ENCODE measurements around the gene UNC45B. TPM values are rescaled to one million over a fixed set of nuclear protein-coding genes. Genes with fewer than 3 reads are reported as not detected.

Gene UNC45B
- total and polyA plus RNA-seq, 2 donors (not counting 3 experiments of a cell fraction or from before 2014, with no cell fraction given), result not detected

- TF ChIP-seq JUN (IDR thresholded peaks at IDR 0.05; ENCODE audit: borderline replicate concordance, insufficient read depth, insufficient read length, low read depth) (no peak), POLR2A (IDR thresholded peaks at IDR 0.05; ENCODE audit: low read depth, low read length) (no peak), FOS (IDR thresholded peaks at IDR 0.05; ENCODE audit: borderline replicate concordance, insufficient read depth, low read length) (no peak), POLR2AphosphoS5 (IDR thresholded peaks at IDR 0.05; ENCODE audit: insufficient read depth, low read depth, low read length) (no peak), CTCF (IDR thresholded peaks at IDR 0.05; ENCODE audit: extremely low read depth in 1 of 2, insufficient read depth in 1 of 2, low read depth in 1 of 2, low read length in 2 of 2) (no peak), EZH2 (IDR thresholded peaks at IDR 0.05; ENCODE audit: borderline replicate concordance, low read depth, low read length, severe bottlenecking) (no peak), MYC (IDR thresholded peaks at IDR 0.05; ENCODE audit: low read depth, low read length) (no peak), GATA2 (IDR thresholded peaks at IDR 0.05; ENCODE audit: insufficient read depth, insufficient read length, low read depth, low read length) (no peak)
- TF ChIP-seq, protein P1, sequence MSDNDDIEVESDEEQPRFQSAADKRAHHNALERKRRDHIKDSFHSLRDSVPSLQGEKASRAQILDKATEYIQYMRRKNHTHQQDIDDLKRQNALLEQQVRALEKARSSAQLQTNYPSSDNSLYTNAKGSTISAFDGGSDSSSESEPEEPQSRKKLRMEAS (IDR thresholded peaks at IDR 0.05; ENCODE audit: insufficient read depth, insufficient read length), result no peak
- no peaks in the 10 kb centered on the region for H3K9me1 ChIP-seq (replicated peaks; ENCODE audit: control insufficient read depth, extremely low read depth, insufficient read depth, low read length)
- peaks cover 21% of the 10 kb centered on the region for H3K79me2 ChIP-seq (ENCODE audit: control insufficient read depth, insufficient read depth, low read length)
- H3K36me3 ChIP-seq (ENCODE audit: control insufficient read depth in 2 of 2, extremely low read depth in 1 of 2, insufficient read depth in 2 of 2, low read length in 2 of 2), result peaks cover 20 to 37% of the 10 kb centered on the region in 2 experiments
- H3K27ac ChIP-seq (ENCODE audit: insufficient read depth, low read depth, low read length), result no peak overlapping the region
- peaks cover 6% of the 10 kb centered on the region for H3K4me1 ChIP-seq (ENCODE audit: control insufficient read depth, extremely low read depth, insufficient read depth, low read length)
- H3K27me3 ChIP-seq (ENCODE audit: control insufficient read depth in 2 of 2, insufficient read depth in 2 of 2, low read length in 2 of 2), result no peaks in the 10 kb centered on the region
- POLR2A ChIA-PET, result no interaction called here
- dilution Hi-C loops (cut with MboI; ENCODE audit: extremely low pct_ligation_motif_present, low sequenced_read_pairs) (no loop called here), intact Hi-C loops (cut with micrococcal nuclease) (no loop called here)
- DNase-seq (ENCODE audit: low read depth, low spot score), result no peak
- H3K4me2 ChIP-seq (ENCODE audit: insufficient read depth, low read length), result no peak overlapping the region
- H2AFZ ChIP-seq (ENCODE audit: low read depth, low read length), result no peak overlapping the region
- no peaks in the 10 kb centered on the region for H3K9me3 ChIP-seq (replicated peaks; ENCODE audit: control insufficient read depth, insufficient read depth, low read length)
- CTCF ChIA-PET, result no interaction called here
- H3K9ac ChIP-seq (replicated peaks; ENCODE audit: extremely low read depth, insufficient read depth, low read length), result no peak overlapping the region
- no peak for FAIRE-seq
- H3K4me3 ChIP-seq (replicated peaks in 1 of 3; ENCODE audit: insufficient read depth in 1 of 3, low read depth in 1 of 3, low read length in 3 of 3), result no peak overlapping the region
- H4K20me1 ChIP-seq (replicated peaks; ENCODE audit: control insufficient read depth, extremely low read depth, insufficient read depth, low read length), result no peaks in the 10 kb centered on the region
- BruUV-seq (replicated peaks), result no TSS peak
These were observed 9.4 kb upstream of the UNC45B start for GRCh38 chr17:35138218-35138617.

All from endothelial cell of umbilical vein (primary cell).